Osteoblast (primary cell): ENCODE results near the gene PIMREG. TPM values are rescaled to one million over a fixed set of nuclear protein-coding genes. Genes with fewer than 3 reads are reported as not detected.

Experiments
- DNase-seq: peaks from one replicate; pipeline ENCODE4 v3.0.0; 2011; ENCODE audit warnings: low spot score, mixed read lengths; ENCODE audit not compliant: insufficient read length; ENCODE audit errors: missing footprints
- H2AFZ ChIP-seq: 2 replicates; pipeline ENCODE4 v1.6.0; 2011; ENCODE audit warnings: mild to moderate bottlenecking, low read length
- H3K27ac ChIP-seq: 2 replicates; pipeline ENCODE4 v1.5.1; 2011; ENCODE audit warnings: mild to moderate bottlenecking, low read depth, low read length, moderate library complexity
- H3K27me3 ChIP-seq: 2 replicates; pipeline ENCODE4 v1.6.0; 2012; ENCODE audit warnings: mild to moderate bottlenecking, control low read depth, inconsistent platforms, low read length, moderate library complexity; ENCODE audit not compliant: insufficient read depth
- H3K36me3 ChIP-seq: 2 replicates; pipeline ENCODE4 v1.5.1; 2011; ENCODE audit warnings: mild to moderate bottlenecking, low read length, control low read depth, moderate library complexity; ENCODE audit not compliant: insufficient read depth
- H3K4me1 ChIP-seq: 2 replicates; pipeline ENCODE4 v1.5.1; 2011; ENCODE audit warnings: mild to moderate bottlenecking, low read length, control low read depth, moderate library complexity; ENCODE audit not compliant: insufficient read depth
- H3K4me2 ChIP-seq: 2 replicates; pipeline ENCODE4 v1.6.0; 2011; ENCODE audit warnings: mild to moderate bottlenecking, low read length; ENCODE audit not compliant: insufficient read depth
- H3K4me3 ChIP-seq: fragments of 200-600 bp; sonication (generic); 3 replicates; pipeline ENCODE4 v1.5.1; 2012; ENCODE audit warnings: mild to moderate bottlenecking, low read length, inconsistent platforms; ENCODE audit not compliant: insufficient read depth
- H3K79me2 ChIP-seq: 2 replicates; pipeline ENCODE4 v1.6.0; 2012; ENCODE audit warnings: mild to moderate bottlenecking, low read length, control low read depth, inconsistent platforms; ENCODE audit not compliant: insufficient read depth
- H3K9me3 ChIP-seq: 2 replicates; pipeline ENCODE4 v1.5.1; 2011; ENCODE audit warnings: low read depth, low read length, control low read depth
- H4K20me1 ChIP-seq: 2 replicates; pipeline ENCODE4 v1.6.0; 2012; ENCODE audit warnings: mild to moderate bottlenecking, low read length, control low read depth; ENCODE audit not compliant: insufficient read depth
- CTCF ChIP-seq: IDR thresholded peaks from 2 replicates; pipeline ENCODE4 v1.5.1; 2011; ENCODE audit warnings: mild to moderate bottlenecking, low read depth, low read length, moderate library complexity; ENCODE audit errors: extremely low read depth
- total RNA-seq: library from RNA; depleted of rRNA; stranded (reverse); fragments of >200 nt; gene quantifications from 2 replicates; pipeline ENCODE4 v1.2.3, GENCODE V29; 2012

PIMREG gene
- total RNA-seq, 1 donor, result 5.1 TPM

- Histone ChIP-seq H3K4me2 (no peak overlapping the region), H4K20me1 (no peaks in the 10 kb centered on the region), H3K27me3 (peaks cover 3% of the 10 kb centered on the region), H2AFZ (no peak overlapping the region), H3K79me2 (no peaks in the 10 kb centered on the region), H3K27ac (no peak overlapping the region), H3K4me3 (no peak overlapping the region), H3K4me1 (no peaks in the 10 kb centered on the region), H3K9me3 (no peaks in the 10 kb centered on the region), H3K36me3 (no peaks in the 10 kb centered on the region)
- DNase-seq, result no peak
- no peak for TF ChIP-seq CTCF
Measured at GRCh38 chr17:6408735-6409134, 35.5 kb upstream of the PIMREG start.

GRCh38 chr17:6413065-6413464, 31.2 kb upstream of the PIMREG start:
- no peaks in the 10 kb centered on the region for H4K20me1 ChIP-seq
- H3K27me3 ChIP-seq, result no peaks in the 10 kb centered on the region
- peak; percentile 57 for TF ChIP-seq CTCF
- no peaks in the 10 kb centered on the region for H3K79me2 ChIP-seq
- H3K4me3 ChIP-seq, result no peak overlapping the region
- H3K4me1 ChIP-seq, result no peaks in the 10 kb centered on the region
- H3K9me3 ChIP-seq, result no peaks in the 10 kb centered on the region
- no peaks in the 10 kb centered on the region for H3K36me3 ChIP-seq
- no peak overlapping the region for H3K27ac ChIP-seq
- H2AFZ ChIP-seq, result no peak overlapping the region
- no peak for DNase-seq
- no peak overlapping the region for H3K4me2 ChIP-seq

- H2AFZ ChIP-seq, result no peak overlapping the region
- H3K4me1 ChIP-seq, result no peaks in the 10 kb centered on the region
- no peak overlapping the region for H3K4me3 ChIP-seq
- H3K9me3 ChIP-seq, result no peaks in the 10 kb centered on the region
- no peak for TF ChIP-seq CTCF
- no peaks in the 10 kb centered on the region for H3K79me2 ChIP-seq
- H4K20me1 ChIP-seq, result no peaks in the 10 kb centered on the region
- DNase-seq, result peak; percentile 11
- H3K4me2 ChIP-seq, result no peak overlapping the region
- H3K36me3 ChIP-seq, result no peaks in the 10 kb centered on the region
- H3K27ac ChIP-seq, result no peak overlapping the region
- peaks cover 4% of the 10 kb centered on the region for H3K27me3 ChIP-seq
Measured at GRCh38 chr17:6415616-6416015, 28.6 kb upstream of the PIMREG start.

- H3K27me3 ChIP-seq, result peaks cover 4% of the 10 kb centered on the region
- TF ChIP-seq CTCF, result peak; percentile 43
- H2AFZ ChIP-seq, result no peak overlapping the region
- no peak overlapping the region for H3K4me2 ChIP-seq
- no peaks in the 10 kb centered on the region for H3K36me3 ChIP-seq
- no peaks in the 10 kb centered on the region for H4K20me1 ChIP-seq
- H3K27ac ChIP-seq, result no peak overlapping the region
- no peaks in the 10 kb centered on the region for H3K9me3 ChIP-seq
- H3K4me1 ChIP-seq, result no peaks in the 10 kb centered on the region
- DNase-seq, result peak; percentile 88
- H3K4me3 ChIP-seq, result no peak overlapping the region
- no peaks in the 10 kb centered on the region for H3K79me2 ChIP-seq
Measured at GRCh38 chr17:6420173-6420641, 24.0 kb upstream of the PIMREG start.
